ENCODE results near the gene SYT1. TPM values are rescaled to one million over a fixed set of nuclear protein-coding genes. Genes with fewer than 3 reads are reported as not detected.

SYT1 gene
- total RNA-seq, 1 experiment from 2014 or later, result 1.3 TPM

DNA sequence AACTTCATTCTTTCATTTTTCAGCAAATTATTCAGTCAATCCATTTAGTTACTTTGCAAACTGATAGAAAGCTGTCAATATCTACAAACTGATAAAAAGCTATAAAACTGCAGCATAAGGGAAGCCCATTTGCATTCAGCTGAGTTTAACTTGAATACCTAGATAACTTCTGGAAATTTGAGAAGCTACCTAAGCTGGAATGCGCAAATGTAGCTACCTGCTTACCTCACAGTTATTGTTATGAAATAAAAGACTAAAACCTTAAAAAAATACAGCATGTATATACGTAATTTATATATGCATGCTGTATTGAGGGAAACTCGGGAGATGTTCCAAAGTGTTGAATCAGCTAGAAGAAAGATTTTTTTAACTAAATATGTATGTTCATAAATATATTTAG, 94.4 kb downstream of the SYT1 start:
- Mint-ChIP-seq H3K4me1 (ENCODE audit: low read depth, unreplicated experiment) (peaks cover 9% of the 10 kb centered on the region), H3K36me3 (ENCODE audit: insufficient read depth, unreplicated experiment) (no peaks in the 10 kb centered on the region), H3K4me3 (ENCODE audit: low read depth, unreplicated experiment) (no peak overlapping the region), H3K27ac (ENCODE audit: unreplicated experiment) (no peak overlapping the region), H3K27me3 (ENCODE audit: unreplicated experiment) (no peaks in the 10 kb centered on the region), H3K9me3 (ENCODE audit: low read depth, unreplicated experiment) (peaks cover 4% of the 10 kb centered on the region)
- TF ChIP-seq, protein P1, sequence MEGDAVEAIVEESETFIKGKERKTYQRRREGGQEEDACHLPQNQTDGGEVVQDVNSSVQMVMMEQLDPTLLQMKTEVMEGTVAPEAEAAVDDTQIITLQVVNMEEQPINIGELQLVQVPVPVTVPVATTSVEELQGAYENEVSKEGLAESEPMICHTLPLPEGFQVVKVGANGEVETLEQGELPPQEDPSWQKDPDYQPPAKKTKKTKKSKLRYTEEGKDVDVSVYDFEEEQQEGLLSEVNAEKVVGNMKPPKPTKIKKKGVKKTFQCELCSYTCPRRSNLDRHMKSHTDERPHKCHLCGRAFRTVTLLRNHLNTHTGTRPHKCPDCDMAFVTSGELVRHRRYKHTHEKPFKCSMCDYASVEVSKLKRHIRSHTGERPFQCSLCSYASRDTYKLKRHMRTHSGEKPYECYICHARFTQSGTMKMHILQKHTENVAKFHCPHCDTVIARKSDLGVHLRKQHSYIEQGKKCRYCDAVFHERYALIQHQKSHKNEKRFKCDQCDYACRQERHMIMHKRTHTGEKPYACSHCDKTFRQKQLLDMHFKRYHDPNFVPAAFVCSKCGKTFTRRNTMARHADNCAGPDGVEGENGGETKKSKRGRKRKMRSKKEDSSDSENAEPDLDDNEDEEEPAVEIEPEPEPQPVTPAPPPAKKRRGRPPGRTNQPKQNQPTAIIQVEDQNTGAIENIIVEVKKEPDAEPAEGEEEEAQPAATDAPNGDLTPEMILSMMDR (IDR thresholded peaks at IDR 0.05; ENCODE audit: unreplicated experiment), result no peak
- BruUV-seq (replicated peaks), result no TSS peak
- CTCF ChIA-PET, result interaction anchor here (0.6 kb wide), 1 partner anchor 1014 kb away, joined by 4 read pairs; no protein-coding TSS in a partner anchor
- intact Hi-C loops (cut with micrococcal nuclease; ENCODE audit: unreplicated experiment), result no loop called here
- no peak for DNase-seq

DNA sequence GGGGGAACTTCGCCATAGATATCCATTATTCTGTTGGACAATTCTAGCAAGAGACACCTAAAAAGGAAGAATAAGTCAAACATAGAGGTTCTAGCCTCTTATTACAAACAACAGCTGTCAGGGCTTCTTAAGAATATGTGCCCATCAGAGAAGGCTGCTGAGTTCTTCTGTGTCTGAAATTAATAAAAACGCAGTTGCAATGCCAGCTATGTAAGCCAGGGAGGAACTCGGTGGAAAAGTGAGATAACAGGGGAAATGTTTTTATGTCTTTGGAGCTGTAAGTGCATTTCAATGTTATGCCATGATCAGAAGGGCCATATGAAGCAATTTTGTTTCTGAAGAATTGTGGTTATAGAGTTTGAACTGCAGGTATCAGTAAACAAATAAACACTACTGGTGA, 95.0 kb downstream of the SYT1 start:
- no peak overlapping the region for H3K27ac Mint-ChIP-seq (ENCODE audit: unreplicated experiment)
- peaks cover 12% of the 10 kb centered on the region for H3K4me1 Mint-ChIP-seq (ENCODE audit: low read depth, unreplicated experiment)
- CTCF ChIA-PET, result no interaction called here
- H3K9me3 Mint-ChIP-seq (ENCODE audit: low read depth, unreplicated experiment), result peaks cover 4% of the 10 kb centered on the region
- no peak for DNase-seq
- no peak overlapping the region for H3K4me3 Mint-ChIP-seq (ENCODE audit: low read depth, unreplicated experiment)
- no peaks in the 10 kb centered on the region for H3K27me3 Mint-ChIP-seq (ENCODE audit: unreplicated experiment)
- TF ChIP-seq, protein P1 (IDR thresholded peaks at IDR 0.05; ENCODE audit: unreplicated experiment), result no peak
- no peaks in the 10 kb centered on the region for H3K36me3 Mint-ChIP-seq (ENCODE audit: insufficient read depth, unreplicated experiment)
- no TSS peak for BruUV-seq (replicated peaks)
- intact Hi-C loops (cut with micrococcal nuclease; ENCODE audit: unreplicated experiment), result no loop called here

DNA sequence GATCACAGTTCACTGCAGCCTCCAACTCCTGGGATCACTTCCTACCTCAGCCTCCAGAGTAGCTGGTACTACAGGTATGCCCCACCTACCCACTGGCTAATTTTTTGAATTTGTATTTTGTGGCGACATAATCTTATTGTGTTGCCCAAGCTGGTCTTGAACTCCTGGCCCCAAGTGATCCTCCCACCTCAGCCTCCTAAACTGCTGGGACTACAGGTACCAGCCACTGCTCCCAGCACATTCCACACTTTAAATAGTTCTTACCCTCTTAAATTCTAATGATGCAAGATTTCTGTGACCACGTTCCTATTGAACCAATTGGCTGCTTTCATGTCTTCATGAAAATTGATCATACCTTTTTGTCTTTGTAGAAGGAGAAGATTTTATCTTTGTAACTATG, 96.6 kb downstream of the SYT1 start:
- intact Hi-C loops (cut with micrococcal nuclease; ENCODE audit: unreplicated experiment), result no loop called here
- Mint-ChIP-seq H3K36me3 (ENCODE audit: insufficient read depth, unreplicated experiment) (no peaks in the 10 kb centered on the region), H3K4me3 (ENCODE audit: low read depth, unreplicated experiment) (no peak overlapping the region), H3K4me1 (ENCODE audit: low read depth, unreplicated experiment) (peaks cover 12% of the 10 kb centered on the region), H3K9me3 (ENCODE audit: low read depth, unreplicated experiment) (no peaks in the 10 kb centered on the region), H3K27me3 (ENCODE audit: unreplicated experiment) (no peaks in the 10 kb centered on the region), H3K27ac (ENCODE audit: unreplicated experiment) (no peak overlapping the region)
- DNase-seq, result no peak
- CTCF ChIA-PET, result no interaction called here
- no TSS peak for BruUV-seq (replicated peaks)
- TF ChIP-seq, protein P1 (IDR thresholded peaks at IDR 0.05; ENCODE audit: unreplicated experiment), result no peak

DNA sequence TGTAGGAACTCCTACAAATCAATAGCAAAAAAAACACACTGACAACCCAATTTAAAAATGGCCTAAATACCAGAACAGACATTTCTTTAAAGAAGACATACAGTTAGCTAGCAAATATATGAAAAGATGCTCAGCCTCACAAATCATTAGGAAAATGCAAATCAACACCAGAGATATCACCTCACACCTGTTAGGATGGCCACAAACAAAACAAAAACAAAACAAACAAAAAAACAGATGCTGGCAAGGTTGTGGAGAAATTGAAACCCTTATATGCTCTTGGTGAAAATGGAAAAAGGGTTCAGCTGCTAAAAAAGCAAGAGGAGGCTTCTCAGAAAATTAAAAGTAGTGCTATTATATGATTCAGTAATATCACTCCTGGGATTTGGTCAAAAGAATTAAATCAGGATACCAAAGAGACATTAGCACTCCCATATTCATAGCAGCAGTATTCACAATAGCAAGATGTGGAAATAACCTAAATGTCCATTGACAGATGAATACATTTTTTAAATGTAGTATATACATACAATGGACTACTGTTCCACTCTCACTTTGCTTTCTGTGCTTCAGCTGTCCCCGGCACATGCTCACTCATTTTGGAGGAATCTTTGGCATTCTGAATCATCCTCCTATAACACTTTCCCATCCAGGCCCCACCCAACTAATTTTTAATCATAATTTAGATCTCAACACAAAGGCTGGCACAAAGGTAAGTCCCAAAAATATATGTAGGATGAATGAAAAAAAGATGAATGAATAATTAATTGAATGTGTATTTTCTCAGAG, 99.1 kb downstream of the SYT1 start:
- DNase-seq, result no peak

More for the DNA sequence above, 99.1 kb downstream of the SYT1 start:
- Mint-ChIP-seq H3K4me1 (ENCODE audit: low read depth, unreplicated experiment) (peaks cover 20% of the 10 kb centered on the region), H3K9me3 (ENCODE audit: low read depth, unreplicated experiment) (no peaks in the 10 kb centered on the region), H3K27me3 (ENCODE audit: unreplicated experiment) (no peaks in the 10 kb centered on the region), H3K27ac (ENCODE audit: unreplicated experiment) (peak overlapping the region; percentile 45), H3K36me3 (ENCODE audit: insufficient read depth, unreplicated experiment) (no peaks in the 10 kb centered on the region), H3K4me3 (ENCODE audit: low read depth, unreplicated experiment) (no peak overlapping the region)
- CTCF ChIA-PET, result no interaction called here
- no TSS peak for BruUV-seq (replicated peaks)
- intact Hi-C loops (cut with micrococcal nuclease; ENCODE audit: unreplicated experiment), result no loop called here
- TF ChIP-seq, protein P1 (IDR thresholded peaks at IDR 0.05; ENCODE audit: unreplicated experiment), result no peak

All from Calu3 (cell line).